K562 (cell line): Measurements from ENCODE around the gene GMEB1. TPM values are rescaled to one million over a fixed set of nuclear protein-coding genes. Genes with fewer than 3 reads are reported as not detected.

Experiments
- C11orf30 ChIP-seq: fragments of 450-650 bp; IDR thresholded peaks from 2 replicates; pipeline ENCODE4 v1.6.1; 2016; ENCODE audit warnings: low read depth, mild to moderate bottlenecking
- DIDO1 ChIP-seq: fragments of 450-650 bp; IDR thresholded peaks from 2 replicates; pipeline ENCODE4 v1.6.1; 2016; ENCODE audit warnings: low read depth, missing biosample characterization, missing genetic modification characterization
- FOXK1 ChIP-seq: sonication (generic); formaldehyde crosslinking; IDR thresholded peaks from 2 replicates; pipeline ENCODE4 v1.8.0; 2022; ENCODE audit warnings: missing genetic modification reagents, mild to moderate bottlenecking, borderline replicate concordance
- FOXP1 ChIP-seq: sonication (generic); formaldehyde crosslinking; IDR thresholded peaks from 2 replicates; pipeline ENCODE4 v1.8.0; 2022; ENCODE audit warnings: mild to moderate bottlenecking, missing genetic modification reagents
- HMG20A ChIP-seq: fragments of 450-650 bp; formaldehyde crosslinking; conservative IDR thresholded peaks from 2 replicates; pipeline ENCODE4 v1.4.0; 2020; ENCODE audit warnings: mild to moderate bottlenecking, mixed read lengths
- MECOM ChIP-seq: fragments of 250-450 bp; sonication (Bioruptor Pico); IDR thresholded peaks from 2 replicates; pipeline ENCODE4 v1.8.0; 2022; ENCODE audit warnings: inconsistent platforms
- MTA3 ChIP-seq: fragments of 450-650 bp; formaldehyde crosslinking; IDR thresholded peaks from 2 replicates; pipeline ENCODE4 v1.6.1; 2017; ENCODE audit warnings: mild to moderate bottlenecking, borderline replicate concordance
- NCOR1 ChIP-seq: fragments of 450-650 bp; IDR thresholded peaks from 2 replicates; pipeline ENCODE4 v1.6.1; 2016; ENCODE audit warnings: mild to moderate bottlenecking, moderate library complexity
- NFRKB ChIP-seq: fragments of 450-650 bp; IDR thresholded peaks from 2 replicates; pipeline ENCODE4 v1.6.1; 2016; ENCODE audit warnings: low read depth
- NONO ChIP-seq, 2 experiments: fragments of 200-400 bp in 1 of 2; fragments of 450-650 bp in 1 of 2; formaldehyde crosslinking in 1 of 2; IDR thresholded peaks; 2 replicates each; pipeline ENCODE4 v1.6.1; 2017; ENCODE audit warnings: low read depth in 2 of 2, mild to moderate bottlenecking in 2 of 2, moderate library complexity in 2 of 2, low read length in 1 of 2
- POLR2AphosphoS2 ChIP-seq: IDR thresholded peaks from 2 replicates; pipeline ENCODE4 v1.6.1; 2012; ENCODE audit warnings: low read length, improper control_type of control experiment
- RAD51 ChIP-seq: fragments of 450-650 bp; IDR thresholded peaks from 2 replicates; pipeline ENCODE4 v1.7.1; 2016; ENCODE audit warnings: low read depth, mild to moderate bottlenecking, borderline replicate concordance
- TCF3 ChIP-seq: sonication (generic); formaldehyde crosslinking; IDR thresholded peaks from 2 replicates; pipeline ENCODE4 v1.4.0; 2020; ENCODE audit warnings: mild to moderate bottlenecking, missing genetic modification reagents
- U2AF1 ChIP-seq: fragments of 200-400 bp; formaldehyde crosslinking; optimal IDR thresholded peaks from 2 replicates; pipeline ENCODE3; 2017; ENCODE audit warnings: mild to moderate bottlenecking, low read depth, low read length, moderate library complexity
- YBX1 ChIP-seq: fragments of 450-650 bp; IDR thresholded peaks from 2 replicates; pipeline ENCODE4 v1.7.1; 2016; ENCODE audit warnings: mild to moderate bottlenecking
- ZBTB8A ChIP-seq: fragments of 450-650 bp; IDR thresholded peaks from 2 replicates; pipeline ENCODE4 v1.6.1; 2018; ENCODE audit warnings: mild to moderate bottlenecking, moderate library complexity; ENCODE audit not compliant: partially characterized antibody
- ZC3H4 ChIP-seq: sonication (generic); formaldehyde crosslinking; IDR thresholded peaks from 2 replicates; pipeline ENCODE4 v1.9.0; 2021; ENCODE audit warnings: missing genetic modification reagents, borderline replicate concordance
- ZNF133 ChIP-seq: fragments of 250-450 bp; sonication (Bioruptor Pico); IDR thresholded peaks from 2 replicates; pipeline ENCODE4 v1.4.0; 2020; ENCODE audit warnings: mild to moderate bottlenecking
- ZNF696 ChIP-seq: fragments of 250-450 bp; sonication (Bioruptor Pico); conservative IDR thresholded peaks from 2 replicates; pipeline ENCODE4 v1.4.0; 2020; ENCODE audit warnings: mild to moderate bottlenecking, moderate library complexity
- ZSCAN29 ChIP-seq: fragments of 450-650 bp; IDR thresholded peaks from 2 replicates; pipeline ENCODE4 v1.6.1; 2017
- polyA plus RNA-seq, 8 experiments: library from polyadenylated mRNA; depleted of rRNA in 4 of 8; stranded (reverse) in 5 of 8; unstranded in 3 of 8; fragments of >200 nt; fragmentation: Nextera tagmentation in 2 of 8; fragmentation: Illumina TruSeq in 1 of 8; extraction: Ambion mirVana in 2 of 8; extraction: Trizol in 1 of 8; gene quantifications; 2 replicates each; pipeline versions ENCODE4 v1.2.1 to v1.2.3, GENCODE V29; 2011 to 2014; ENCODE audit warnings: inconsistent platforms in 1 of 8, missing spikeins in 1 of 8
- total RNA-seq, 7 experiments: library from RNA; depleted of rRNA in 6 of 7; stranded (reverse); fragments of >200 nt in 6 of 7; fragmentation: Illumina TruSeq in 2 of 7; extraction: Trizol in 2 of 7; gene quantifications; 2 replicates each; pipeline versions ENCODE4 v1.2.1 to v1.2.3, GENCODE V29; 2011 to 2021; ENCODE audit warnings: low replicate concordance in 1 of 7
- TF ChIP-seq, protein P1 (sequence below): fragments of 450-650 bp; IDR thresholded peaks from 2 replicates; pipeline ENCODE4 v1.7.0; 2016; ENCODE audit warnings: borderline replicate concordance
- TF ChIP-seq, protein P2 (sequence below): fragments of 450-650 bp; IDR thresholded peaks from 2 replicates; pipeline ENCODE4 v1.6.1; 2016; ENCODE audit warnings: mild to moderate bottlenecking
- TF ChIP-seq, protein P3 (sequence below): sonication (generic); formaldehyde crosslinking; IDR thresholded peaks from 2 replicates; pipeline ENCODE4 v1.8.0; 2022; ENCODE audit warnings: missing genetic modification reagents, mild to moderate bottlenecking, borderline replicate concordance

Gene GMEB1
- total and polyA plus RNA-seq, 9 of the 15 experiments (the other 6 are each of a cell fraction or from before 2014, with no cell fraction given): 6.6 to 17.5 (median 8.5) TPM

DNA sequence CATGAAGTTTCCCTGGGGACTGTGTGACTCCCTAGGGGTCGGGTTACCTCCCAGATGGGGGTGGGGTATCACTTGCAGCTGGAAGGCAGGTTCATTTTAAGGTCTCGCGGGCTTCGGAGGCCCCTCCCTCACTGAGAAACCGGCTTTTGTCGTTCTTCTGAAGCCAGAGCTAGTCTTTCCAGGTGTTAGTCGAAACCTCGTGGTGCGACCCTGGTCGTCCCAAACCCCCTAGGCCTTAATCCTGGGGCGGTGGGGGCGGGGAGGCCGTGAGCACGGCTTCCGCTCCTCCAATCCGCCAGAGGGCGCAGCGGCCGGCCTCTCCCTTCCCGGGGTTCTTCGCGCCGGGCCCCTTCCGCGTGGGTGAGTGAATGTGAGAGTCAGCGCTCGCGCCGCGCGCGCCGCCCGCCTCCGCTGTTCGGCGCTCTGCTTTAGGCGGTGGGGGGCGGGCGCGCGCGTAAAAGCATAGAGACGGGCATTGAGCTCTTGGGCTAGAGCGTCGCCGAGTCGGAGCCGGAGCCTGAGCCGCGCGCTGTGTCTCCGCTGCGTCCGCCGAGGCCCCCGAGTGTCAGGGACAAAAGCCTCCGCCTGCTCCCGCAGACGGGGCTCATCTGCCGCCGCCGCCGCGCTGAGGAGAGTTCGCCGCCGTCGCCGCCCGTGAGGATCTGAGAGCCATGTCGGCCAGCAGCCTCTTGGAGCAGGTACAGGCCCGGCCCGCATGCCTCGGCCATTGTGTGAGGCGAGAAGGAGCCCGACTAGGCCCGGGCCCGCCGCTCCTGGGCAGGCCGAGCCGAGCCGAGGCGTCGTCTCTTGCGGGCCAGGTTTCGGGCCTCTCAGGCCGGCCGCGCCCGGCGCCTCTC is 68.1 kb downstream of the GMEB1 start, which contains the start of gene YTHDF2 (continued):
- TF ChIP-seq NFRKB (peak; percentile 92), C11orf30 (peak; percentile 87), POLR2AphosphoS2 (no peak), MECOM (no peak), U2AF1 (peak; percentile 92), ZC3H4 (no peak), ZNF133 (CRISPR knock-in tag) (no peak), NONO (IDR thresholded peaks at IDR 0.05; ENCODE audit: low read depth in 2 of 2, low read length in 1 of 2) (peak; percentile 74 to 81), HMG20A (CRISPR knock-in tag) (no peak), MTA3 (peak; percentile 96; the same call in 1 of the 2 replicates), ZSCAN29 (no peak; the same call in 1 of the 2 replicates), ZNF696 (CRISPR knock-in tag) (no peak), FOXP1 (CRISPR knock-in tag) (peak; percentile 91; the same call in 1 of the 2 replicates), NCOR1 (peak; percentile 78), YBX1 (no peak), DIDO1 (tag) (peak; percentile 67), FOXK1 (CRISPR knock-in tag) (no peak), ZBTB8A (no peak), RAD51 (peak; percentile 51; the same call in 1 of the 2 replicates), TCF3 (CRISPR knock-in tag) (peak; percentile 24)
- TF ChIP-seq, protein P1, sequence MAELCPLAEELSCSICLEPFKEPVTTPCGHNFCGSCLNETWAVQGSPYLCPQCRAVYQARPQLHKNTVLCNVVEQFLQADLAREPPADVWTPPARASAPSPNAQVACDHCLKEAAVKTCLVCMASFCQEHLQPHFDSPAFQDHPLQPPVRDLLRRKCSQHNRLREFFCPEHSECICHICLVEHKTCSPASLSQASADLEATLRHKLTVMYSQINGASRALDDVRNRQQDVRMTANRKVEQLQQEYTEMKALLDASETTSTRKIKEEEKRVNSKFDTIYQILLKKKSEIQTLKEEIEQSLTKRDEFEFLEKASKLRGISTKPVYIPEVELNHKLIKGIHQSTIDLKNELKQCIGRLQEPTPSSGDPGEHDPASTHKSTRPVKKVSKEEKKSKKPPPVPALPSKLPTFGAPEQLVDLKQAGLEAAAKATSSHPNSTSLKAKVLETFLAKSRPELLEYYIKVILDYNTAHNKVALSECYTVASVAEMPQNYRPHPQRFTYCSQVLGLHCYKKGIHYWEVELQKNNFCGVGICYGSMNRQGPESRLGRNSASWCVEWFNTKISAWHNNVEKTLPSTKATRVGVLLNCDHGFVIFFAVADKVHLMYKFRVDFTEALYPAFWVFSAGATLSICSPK: peak; percentile 24; the same call in 1 of the 2 replicates
- TF ChIP-seq, protein P2, sequence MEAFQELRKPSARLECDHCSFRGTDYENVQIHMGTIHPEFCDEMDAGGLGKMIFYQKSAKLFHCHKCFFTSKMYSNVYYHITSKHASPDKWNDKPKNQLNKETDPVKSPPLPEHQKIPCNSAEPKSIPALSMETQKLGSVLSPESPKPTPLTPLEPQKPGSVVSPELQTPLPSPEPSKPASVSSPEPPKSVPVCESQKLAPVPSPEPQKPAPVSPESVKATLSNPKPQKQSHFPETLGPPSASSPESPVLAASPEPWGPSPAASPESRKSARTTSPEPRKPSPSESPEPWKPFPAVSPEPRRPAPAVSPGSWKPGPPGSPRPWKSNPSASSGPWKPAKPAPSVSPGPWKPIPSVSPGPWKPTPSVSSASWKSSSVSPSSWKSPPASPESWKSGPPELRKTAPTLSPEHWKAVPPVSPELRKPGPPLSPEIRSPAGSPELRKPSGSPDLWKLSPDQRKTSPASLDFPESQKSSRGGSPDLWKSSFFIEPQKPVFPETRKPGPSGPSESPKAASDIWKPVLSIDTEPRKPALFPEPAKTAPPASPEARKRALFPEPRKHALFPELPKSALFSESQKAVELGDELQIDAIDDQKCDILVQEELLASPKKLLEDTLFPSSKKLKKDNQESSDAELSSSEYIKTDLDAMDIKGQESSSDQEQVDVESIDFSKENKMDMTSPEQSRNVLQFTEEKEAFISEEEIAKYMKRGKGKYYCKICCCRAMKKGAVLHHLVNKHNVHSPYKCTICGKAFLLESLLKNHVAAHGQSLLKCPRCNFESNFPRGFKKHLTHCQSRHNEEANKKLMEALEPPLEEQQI: peak; percentile 83
- TF ChIP-seq, protein P3, sequence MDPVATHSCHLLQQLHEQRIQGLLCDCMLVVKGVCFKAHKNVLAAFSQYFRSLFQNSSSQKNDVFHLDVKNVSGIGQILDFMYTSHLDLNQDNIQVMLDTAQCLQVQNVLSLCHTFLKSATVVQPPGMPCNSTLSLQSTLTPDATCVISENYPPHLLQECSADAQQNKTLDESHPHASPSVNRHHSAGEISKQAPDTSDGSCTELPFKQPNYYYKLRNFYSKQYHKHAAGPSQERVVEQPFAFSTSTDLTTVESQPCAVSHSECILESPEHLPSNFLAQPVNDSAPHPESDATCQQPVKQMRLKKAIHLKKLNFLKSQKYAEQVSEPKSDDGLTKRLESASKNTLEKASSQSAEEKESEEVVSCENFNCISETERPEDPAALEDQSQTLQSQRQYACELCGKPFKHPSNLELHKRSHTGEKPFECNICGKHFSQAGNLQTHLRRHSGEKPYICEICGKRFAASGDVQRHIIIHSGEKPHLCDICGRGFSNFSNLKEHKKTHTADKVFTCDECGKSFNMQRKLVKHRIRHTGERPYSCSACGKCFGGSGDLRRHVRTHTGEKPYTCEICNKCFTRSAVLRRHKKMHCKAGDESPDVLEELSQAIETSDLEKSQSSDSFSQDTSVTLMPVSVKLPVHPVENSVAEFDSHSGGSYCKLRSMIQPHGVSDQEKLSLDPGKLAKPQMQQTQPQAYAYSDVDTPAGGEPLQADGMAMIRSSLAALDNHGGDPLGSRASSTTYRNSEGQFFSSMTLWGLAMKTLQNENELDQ (CRISPR knock-in tag): peak; percentile 38; the same call in 1 of the 2 replicates
